Spleen (tissue), 11 donors: ENCODE data around the gene NCAPG2. TPM values are rescaled to one million over a fixed set of nuclear protein-coding genes. Genes with fewer than 3 reads are reported as not detected.

ENCODE experiments used
- DNase-seq: peaks from one replicate; pipeline ENCODE4 v3.0.0-alpha.2; 2020
- H3K27ac ChIP-seq, 8 donors: fragments of 200-600 bp; sonication (generic) in 7 of 8; 1 replicate in 4 of 8; 2 replicates in 4 of 8; pipeline versions ENCODE4 v1.5.0 to v1.8.0; 2016 to 2021; ENCODE audit warnings: inconsistent platforms in 4 of 8, mild to moderate bottlenecking in 4 of 8, moderate library complexity in 1 of 8
- H3K27me3 ChIP-seq, 7 donors: fragments of 200-600 bp; sonication (generic) in 6 of 7; replicated peaks in 1 of 7; 1 replicate in 4 of 7; 2 replicates in 3 of 7; pipeline versions ENCODE4 v1.5.0 to v1.8.0; 2016 to 2021; ENCODE audit warnings: inconsistent platforms in 3 of 7, mild to moderate bottlenecking in 1 of 7
- H3K36me3 ChIP-seq, 6 donors: fragments of 200-600 bp; sonication (generic) in 5 of 6; 1 replicate in 4 of 6; 2 replicates in 2 of 6; pipeline versions ENCODE4 v1.5.0 to v1.8.0; 2016 to 2021; ENCODE audit warnings: inconsistent platforms in 2 of 6
- H3K4me1 ChIP-seq, 6 donors: fragments of 200-600 bp; sonication (generic) in 5 of 6; 1 replicate in 3 of 6; 2 replicates in 3 of 6; pipeline versions ENCODE4 v1.5.0 to v1.8.0; 2016 to 2021; ENCODE audit warnings: inconsistent platforms in 3 of 6
- H3K4me3 ChIP-seq, 8 donors: fragments of 200-600 bp; sonication (generic) in 7 of 8; 1 replicate in 4 of 8; 2 replicates in 4 of 8; pipeline versions ENCODE4 v1.5.0 to v1.8.0; 2016 to 2021; ENCODE audit warnings: inconsistent platforms in 4 of 8, mild to moderate bottlenecking in 4 of 8, moderate library complexity in 2 of 8
- H3K9me3 ChIP-seq, 8 donors: fragments of 200-600 bp; sonication (generic) in 7 of 8; 1 replicate in 4 of 8; 2 replicates in 4 of 8; pipeline versions ENCODE4 v1.5.0 to v1.8.0; 2016 to 2021; ENCODE audit warnings: inconsistent platforms in 4 of 8
- POLR2A ChIP-seq, 3 donors: fragments of 450-650 bp; IDR thresholded peaks; one replicate each; pipeline ENCODE4 v1.5.1; 2017; ENCODE audit warnings: antibody characterized with exemption in 3 of 3, mild to moderate bottlenecking in 1 of 3
- POLR2AphosphoS5 ChIP-seq, 3 donors: sonication (generic); formaldehyde crosslinking; IDR thresholded peaks; one replicate each; pipeline ENCODE4 v1.5.1; 2017; ENCODE audit warnings: antibody characterized with exemption in 3 of 3
- WGBS, 5 donors: extraction: QIAGEN DNeasy Blood & Tissue Kit in 3 of 5; methylation state at CpG; one replicate each; pipeline versions ENCODE4 v1.1.5 to v1.1.7; 2013 to 2018; 5-methylcytosine and 5-hydroxymethylcytosine counted together
- intact Hi-C: fragments of 100-400 bp; cut with DNase I; formaldehyde crosslinking; loops from one replicate; pipeline ENCODE4 v1.15.0; 2023; ENCODE audit warnings: low total_unique reads
- polyA plus RNA-seq, 3 donors: library from polyadenylated mRNA; stranded (reverse); fragments of 200-250 nt; gene quantifications; one replicate each; pipeline ENCODE4 v1.2.1, GENCODE V29; 2013
- total RNA-seq, 7 donors: library from RNA; depleted of rRNA in 3 of 7; stranded (reverse); fragments of >200 nt in 3 of 7; fragmentation: NEBNext Ultra II Directional in 4 of 7; extraction: Animal tissue kit (Norgen Biotek cat#: 25700) in 4 of 7; gene quantifications; one replicate each; pipeline versions ENCODE4 v1.1.0 to v1.2.1, GENCODE V29; 2016 to 2021
- TF ChIP-seq, protein P1 (sequence below), 11 experiments: fragments of 200-600 bp in 7 of 11; fragments of 450-650 bp in 4 of 11; sonication (generic) in 4 of 11; IDR thresholded peaks in 8 of 11; conservative IDR thresholded peaks in 3 of 11; 1 replicate in 7 of 11; 2 replicates in 4 of 11; pipeline versions ENCODE4 v1.4.0 to v1.8.0; 2016 to 2021; ENCODE audit warnings: antibody characterized with exemption in 11 of 11, inconsistent platforms in 4 of 11, mild to moderate bottlenecking in 1 of 11
- donor health status: healthy with polysubstance abuse.
- donor health status: DM: no; HTN: no; CAD: no; lungs with moderate emphysema.
- donor health status: DM: no; HTN: no; CAD: no.
- donor health status: Bipolar disorder and iron deficiency.
- donor health status: healthy.
- donor health status: DM: no; HTN: no; CAD: no.
- donor health status: DM: yes; HTN: yes; CAD: no.

NCAPG2 gene
- total and polyA plus RNA-seq, 10 donors: 2.2 to 18.0 (median 10.8) TPM

DNA sequence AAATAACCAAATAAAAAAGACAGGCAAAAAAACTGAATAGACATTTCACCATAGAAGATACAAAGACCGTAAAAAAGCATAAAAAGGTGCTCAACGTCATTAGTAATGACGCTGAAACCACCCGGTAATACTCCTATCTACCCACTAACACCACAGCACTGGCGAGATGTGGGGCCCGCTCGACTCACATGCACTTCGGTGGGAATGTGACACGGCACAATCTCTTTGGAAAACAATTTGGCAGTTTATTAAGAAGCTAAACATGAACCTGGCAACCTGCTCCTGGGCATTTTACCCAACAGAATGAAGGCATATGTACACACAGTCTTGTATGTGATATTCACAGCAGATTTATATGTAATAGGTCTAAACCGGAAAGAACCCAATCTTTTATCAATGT, 42.8 kb upstream of the NCAPG2 start:
- no peaks in the 10 kb centered on the region for H3K9me3 ChIP-seq
- no peak overlapping the region for H3K27ac ChIP-seq
- no peaks in the 10 kb centered on the region for H3K4me1 ChIP-seq
- H3K36me3 ChIP-seq: peaks cover 0 to 96% (median 57%) of the 10 kb centered on the region in 6 donors
- 92 to 98% (median 96%) methylated on average over 10 of the region's 10 CpGs for WGBS, 5 donors
- DNase-seq: no peak
- H3K4me3 ChIP-seq: no peak overlapping the region
- no peaks in the 10 kb centered on the region for H3K27me3 ChIP-seq
- TF ChIP-seq, protein P1, sequence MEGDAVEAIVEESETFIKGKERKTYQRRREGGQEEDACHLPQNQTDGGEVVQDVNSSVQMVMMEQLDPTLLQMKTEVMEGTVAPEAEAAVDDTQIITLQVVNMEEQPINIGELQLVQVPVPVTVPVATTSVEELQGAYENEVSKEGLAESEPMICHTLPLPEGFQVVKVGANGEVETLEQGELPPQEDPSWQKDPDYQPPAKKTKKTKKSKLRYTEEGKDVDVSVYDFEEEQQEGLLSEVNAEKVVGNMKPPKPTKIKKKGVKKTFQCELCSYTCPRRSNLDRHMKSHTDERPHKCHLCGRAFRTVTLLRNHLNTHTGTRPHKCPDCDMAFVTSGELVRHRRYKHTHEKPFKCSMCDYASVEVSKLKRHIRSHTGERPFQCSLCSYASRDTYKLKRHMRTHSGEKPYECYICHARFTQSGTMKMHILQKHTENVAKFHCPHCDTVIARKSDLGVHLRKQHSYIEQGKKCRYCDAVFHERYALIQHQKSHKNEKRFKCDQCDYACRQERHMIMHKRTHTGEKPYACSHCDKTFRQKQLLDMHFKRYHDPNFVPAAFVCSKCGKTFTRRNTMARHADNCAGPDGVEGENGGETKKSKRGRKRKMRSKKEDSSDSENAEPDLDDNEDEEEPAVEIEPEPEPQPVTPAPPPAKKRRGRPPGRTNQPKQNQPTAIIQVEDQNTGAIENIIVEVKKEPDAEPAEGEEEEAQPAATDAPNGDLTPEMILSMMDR (IDR thresholded peaks at IDR 0.05 in 8 of 11, conservative IDR thresholded peaks at IDR 0.05 in 3 of 11): no peak
- TF ChIP-seq POLR2A (IDR thresholded peaks at IDR 0.05): no peak
- no peak for TF ChIP-seq POLR2AphosphoS5 (IDR thresholded peaks at IDR 0.05)
- intact Hi-C loops: no loop called here

DNA sequence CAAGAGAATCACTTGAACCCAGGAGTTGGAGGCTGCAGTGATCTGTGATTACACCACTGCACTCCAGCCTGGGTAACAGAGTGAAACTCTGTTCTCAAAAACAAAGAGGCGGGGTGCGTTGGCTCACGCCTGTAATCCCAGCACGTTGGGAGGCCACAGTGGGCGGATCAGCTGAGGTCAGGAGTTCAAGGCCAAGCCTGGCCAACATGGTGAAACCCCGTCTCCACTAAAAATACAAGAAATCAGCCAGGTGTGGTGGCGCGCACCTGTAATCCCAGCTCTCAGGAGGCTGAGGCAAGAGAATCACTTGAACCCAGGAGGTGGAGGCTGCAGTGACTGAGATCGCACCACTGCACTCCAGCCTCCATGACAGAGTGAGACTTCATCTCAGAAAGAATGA, 42.4 kb upstream of the NCAPG2 start:
- WGBS, 5 donors: 87 to 95% (median 92%) methylated on average over 9 of the region's 9 CpGs
- Histone ChIP-seq H3K9me3 (no peaks in the 10 kb centered on the region), H3K4me3 (no peak overlapping the region), H3K4me1 (no peaks in the 10 kb centered on the region), H3K27ac (no peak overlapping the region), H3K36me3 (peaks cover 0 to 96% (median 61%) of the 10 kb centered on the region in 6 donors), H3K27me3 (no peaks in the 10 kb centered on the region)
- TF ChIP-seq, protein P1 (IDR thresholded peaks at IDR 0.05 in 8 of 11, conservative IDR thresholded peaks at IDR 0.05 in 3 of 11): no peak
- TF ChIP-seq POLR2AphosphoS5 (IDR thresholded peaks at IDR 0.05) (no peak), POLR2A (IDR thresholded peaks at IDR 0.05) (no peak)
- intact Hi-C loops: no loop called here
- no peak for DNase-seq

DNA sequence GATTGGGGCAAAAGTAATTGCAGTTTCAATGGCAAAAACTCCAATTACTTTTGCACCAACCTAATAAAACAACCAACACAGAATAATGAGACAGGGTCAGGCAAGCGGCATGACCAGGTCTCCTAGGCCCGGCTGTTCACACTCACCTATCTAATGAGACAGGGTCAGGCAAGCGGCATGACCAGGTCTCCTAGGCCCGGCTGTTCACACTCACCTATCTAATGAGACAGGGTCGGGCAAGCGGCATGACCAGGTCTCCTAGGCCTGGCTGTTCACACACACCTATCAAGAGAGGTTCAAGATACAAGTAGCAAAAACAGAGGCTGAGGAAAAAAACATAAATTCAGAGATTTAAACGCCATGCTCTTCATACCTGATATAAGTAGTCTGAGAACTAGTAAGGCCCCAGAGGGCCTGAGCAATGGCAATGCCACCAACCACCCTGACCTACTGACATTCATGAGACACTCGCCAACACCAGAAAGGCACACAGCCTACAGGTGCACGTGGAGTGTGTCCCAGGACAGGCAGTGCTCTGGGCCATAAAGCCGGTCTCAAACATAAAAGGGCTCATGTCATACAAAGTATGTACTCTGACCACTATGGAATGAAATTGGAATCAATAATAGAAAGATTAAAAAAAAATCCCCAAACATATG, 40.6 kb upstream of the NCAPG2 start:
- DNase-seq: no peak
- Histone ChIP-seq H3K9me3 (no peaks in the 10 kb centered on the region), H3K4me3 (no peak overlapping the region), H3K36me3 (peaks cover 2 to 100% (median 77%) of the 10 kb centered on the region in 6 donors), H3K4me1 (peaks cover 0 to 4% (median 0%) of the 10 kb centered on the region in 6 donors), H3K27ac (no peak overlapping the region), H3K27me3 (no peaks in the 10 kb centered on the region)
- 83 to 92% (median 84%) methylated on average over 10 of the region's 10 CpGs for WGBS, 5 donors
- intact Hi-C loops: no loop called here
- TF ChIP-seq, protein P1 (IDR thresholded peaks at IDR 0.05 in 8 of 11, conservative IDR thresholded peaks at IDR 0.05 in 3 of 11): no peak
- TF ChIP-seq POLR2AphosphoS5 (IDR thresholded peaks at IDR 0.05) (no peak), POLR2A (IDR thresholded peaks at IDR 0.05) (no peak)

DNA sequence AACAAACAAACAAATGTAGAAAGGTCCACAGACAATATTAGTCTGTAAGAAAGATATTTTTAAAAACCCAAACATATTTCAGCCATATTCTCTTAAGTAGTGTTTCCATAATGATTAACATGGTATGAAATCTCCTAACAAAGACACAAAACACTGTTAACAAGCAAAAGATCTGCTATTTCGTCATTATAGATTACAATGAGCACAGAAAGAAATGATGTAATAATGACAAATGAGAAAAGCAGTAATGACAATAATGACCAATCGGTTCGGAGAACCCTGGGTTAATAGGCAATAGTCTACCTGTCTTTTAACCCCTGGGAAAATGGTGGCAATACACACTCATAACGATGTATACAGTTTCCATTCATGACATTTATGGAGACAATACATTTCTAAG, 39.5 kb upstream of the NCAPG2 start:
- no peaks in the 10 kb centered on the region for H3K9me3 ChIP-seq
- no peak overlapping the region for H3K4me3 ChIP-seq
- no peaks in the 10 kb centered on the region for H3K27me3 ChIP-seq
- TF ChIP-seq, protein P1 (IDR thresholded peaks at IDR 0.05 in 8 of 11, conservative IDR thresholded peaks at IDR 0.05 in 3 of 11): no peak
- TF ChIP-seq POLR2AphosphoS5 (IDR thresholded peaks at IDR 0.05) (no peak), POLR2A (IDR thresholded peaks at IDR 0.05) (no peak)
- DNase-seq: no peak
- peaks cover 2 to 100% (median 81%) of the 10 kb centered on the region in 6 donors for H3K36me3 ChIP-seq
- intact Hi-C loops: no loop called here
- no peak overlapping the region for H3K27ac ChIP-seq
- peaks cover 0 to 11% (median 0%) of the 10 kb centered on the region in 6 donors for H3K4me1 ChIP-seq
- WGBS, 5 donors: 85 to 97% (median 88%) methylated on average over 4 of the region's 4 CpGs
